HG02610 (cell line): Measurements from ENCODE around the gene BASP1.
"Not testable (repeated sequence)": the region's sequence is repeated elsewhere in the genome, so short reads cannot be mapped to it uniquely, and the experiment has no call there.

ENCODE experiments used
- ATAC-seq: cut with Tn5 transposase; IDR thresholded peaks from one replicate; pipeline ENCODE4 v1.9.1; 2021; ENCODE audit warnings: mild to moderate bottlenecking, moderate library complexity; ENCODE audit not compliant: unreplicated experiment

Gene BASP1

GRCh38 chr5:17282283-17283120, 65.1 kb downstream of the BASP1 start:
- peak; percentile 98 for ATAC-seq

- ATAC-seq = no peak
Observed at GRCh38 chr5:17283121-17283415, 65.6 kb downstream of the BASP1 start.

- ATAC-seq = no peak
Observed at GRCh38 chr5:17287501-17288155, 70.2 kb downstream of the BASP1 start.

- no peak for ATAC-seq
Observed at GRCh38 chr5:17288570-17288969, 71.1 kb downstream of the BASP1 start.

GRCh38 chr5:17289681-17290539, 72.5 kb downstream of the BASP1 start:
- no peak for ATAC-seq

- ATAC-seq = no peak
Observed at GRCh38 chr5:17290540-17290974, 73.1 kb downstream of the BASP1 start.

GRCh38 chr5:17292434-17293015, 75.1 kb downstream of the BASP1 start:
- ATAC-seq = no peak

GRCh38 chr5:17294639-17295311, 77.3 kb downstream of the BASP1 start:
- no peak for ATAC-seq

- no peak for ATAC-seq
Observed at GRCh38 chr5:17295671-17296070, 78.2 kb downstream of the BASP1 start.

- ATAC-seq = no peak
Observed at GRCh38 chr5:17302106-17302505, 84.7 kb downstream of the BASP1 start.

- no peak for ATAC-seq
Observed at GRCh38 chr5:17302604-17303003, 85.2 kb downstream of the BASP1 start.

GRCh38 chr5:17304282-17304681, 86.9 kb downstream of the BASP1 start:
- ATAC-seq = no peak

GRCh38 chr5:17305017-17305416, 87.6 kb downstream of the BASP1 start:
- no peak for ATAC-seq

GRCh38 chr5:17305964-17306725, 88.7 kb downstream of the BASP1 start:
- no peak for ATAC-seq

GRCh38 chr5:17306726-17307091, 89.3 kb downstream of the BASP1 start:
- no peak for ATAC-seq

- not testable (repeated sequence) for ATAC-seq
Observed at GRCh38 chr5:17307440-17307839, 90.0 kb downstream of the BASP1 start.

- ATAC-seq = no peak
Observed at GRCh38 chr5:17308326-17309065, 91.1 kb downstream of the BASP1 start.

GRCh38 chr5:17309462-17309861, 92.0 kb downstream of the BASP1 start:
- no peak for ATAC-seq

- not testable (repeated sequence) for ATAC-seq
Observed at GRCh38 chr5:17310502-17310901, 93.1 kb downstream of the BASP1 start.
